MCF 10A (cell line): ENCODE results near the gene NACC2. TPM values are rescaled to one million over a fixed set of nuclear protein-coding genes. Genes with fewer than 3 reads are reported as not detected.

Experiments used
- BruUV-seq: library from RNA; stranded (reverse); fragments of 400-500 nt; replicated peaks from 2 replicates; lab custom pipeline; 2021; lab: Mats Ljungman, UMichigan
- CTCF ChIA-PET: fragments of 300-600 bp; sonication (Branson Sonifier 250); formaldehyde crosslinking; extraction: SDS; loops from one replicate; lab custom pipeline; 2021; ENCODE audit warnings: antibody characterized with exemption, inconsistent platforms; lab: Yijun Ruan, JAX
- POLR2A ChIA-PET: fragments of 300-600, 350-650 bp; sonication (Branson Sonifier 250); formaldehyde crosslinking; extraction: SDS; loops from one replicate; lab custom pipeline; 2020; ENCODE audit warnings: antibody characterized with exemption, inconsistent platforms; lab: Yijun Ruan, JAX
- DNase-seq: peaks from one replicate; pipeline ENCODE4 v3.0.0-alpha.2; 2018; ENCODE audit not compliant: unreplicated experiment
- H3K27ac Mint-ChIP-seq: one replicate; pipeline ENCODE4 v1.8.0; 2022; ENCODE audit warnings: mild to moderate bottlenecking, low read depth, mixed read lengths; ENCODE audit not compliant: unreplicated experiment
- H3K27me3 Mint-ChIP-seq: one replicate; pipeline ENCODE4 v1.8.0; 2022; ENCODE audit warnings: mixed read lengths; ENCODE audit not compliant: insufficient read depth, unreplicated experiment
- H3K36me3 Mint-ChIP-seq: one replicate; pipeline ENCODE4 v1.8.0; 2022; ENCODE audit warnings: mild to moderate bottlenecking, moderate library complexity, mixed read lengths; ENCODE audit not compliant: insufficient read depth, unreplicated experiment
- H3K4me1 Mint-ChIP-seq: one replicate; pipeline ENCODE4 v1.8.0; 2022; ENCODE audit warnings: mixed read lengths; ENCODE audit not compliant: insufficient read depth, unreplicated experiment
- H3K4me3 Mint-ChIP-seq: one replicate; pipeline ENCODE4 v1.8.0; 2022; ENCODE audit warnings: mild to moderate bottlenecking, moderate library complexity, mixed read lengths; ENCODE audit not compliant: unreplicated experiment
- H3K9me3 Mint-ChIP-seq: one replicate; pipeline ENCODE4 v1.8.0; 2022; ENCODE audit warnings: mixed read lengths; ENCODE audit not compliant: unreplicated experiment
- CTCF ChIP-seq: fragments of 200-600 bp; IDR thresholded peaks from one replicate; pipeline ENCODE4 v1.8.0; 2022; ENCODE audit warnings: antibody characterized with exemption, mild to moderate bottlenecking; ENCODE audit not compliant: unreplicated experiment
- intact Hi-C: fragments of 100-400 bp; cut with micrococcal nuclease; formaldehyde crosslinking; loops from 2 replicates; pipeline ENCODE4 v1.14.1; 2022
- total RNA-seq: library from RNA; stranded (reverse); gene quantifications from 2 replicates; pipeline ENCODE4 v1.2.3, GENCODE V29; 2022

The NACC2 gene
- total RNA-seq, 1 experiment from 2014 or later, result 16.5 TPM

GRCh38 chr9:136023410-136024225, 71.5 kb downstream of the NACC2 start:
- intact Hi-C loops, result no loop called here
- no peak overlapping the region for H3K4me3 Mint-ChIP-seq

DNA sequence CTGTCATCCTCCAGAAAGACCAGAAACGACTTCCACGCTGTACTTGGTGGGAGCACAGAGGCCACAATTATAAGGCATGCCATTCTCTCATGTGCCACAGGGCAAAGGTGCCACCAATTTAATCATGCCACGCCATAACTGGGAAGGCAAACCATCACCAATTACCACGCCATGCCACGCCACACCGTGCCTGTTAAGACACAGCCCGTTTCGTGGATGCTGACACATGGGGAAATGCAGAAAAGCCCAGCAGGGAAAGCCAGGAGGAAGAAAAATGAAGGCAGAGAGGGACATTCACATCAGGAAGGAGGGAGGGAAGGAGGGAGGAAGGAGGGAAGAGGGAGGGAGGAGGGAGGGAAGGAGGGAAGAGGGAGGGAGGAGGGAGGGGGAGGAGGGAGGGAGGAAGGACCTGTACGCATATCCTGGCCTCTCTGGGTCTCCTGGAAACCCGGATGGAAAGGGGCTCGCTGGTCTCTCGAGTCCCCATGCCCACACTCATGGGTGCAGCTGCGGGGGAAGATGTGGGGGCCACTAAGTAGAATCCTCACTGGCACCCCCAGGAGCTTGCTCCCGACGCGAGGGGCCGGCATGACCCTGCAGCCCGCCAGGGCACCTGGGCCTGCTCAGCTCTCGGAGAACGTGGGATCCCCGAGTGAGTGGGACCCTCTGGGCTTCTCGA, 72.2 kb downstream of the NACC2 start:
- H3K4me3 Mint-ChIP-seq, result no peak overlapping the region
- no peak overlapping the region for H3K27ac Mint-ChIP-seq
- POLR2A ChIA-PET, result no interaction called here
- no peak for TF ChIP-seq CTCF
- H3K36me3 Mint-ChIP-seq, result peaks cover 11% of the 10 kb centered on the region
- no peaks in the 10 kb centered on the region for H3K4me1 Mint-ChIP-seq
- no TSS peak for BruUV-seq
- DNase-seq, result no peak
- intact Hi-C loops, result no loop called here
- H3K9me3 Mint-ChIP-seq, result no peaks in the 10 kb centered on the region
- CTCF ChIA-PET, result interaction anchor here (0.8 kb wide), 1 partner anchor 98 kb away, joined by 3 read pairs; no protein-coding TSS in a partner anchor
- H3K27me3 Mint-ChIP-seq, result no peaks in the 10 kb centered on the region

More at GRCh38 chr9:136023410-136024225, 71.5 kb downstream of the NACC2 start:
- Mint-ChIP-seq H3K27ac (no peak overlapping the region), H3K36me3 (peaks cover 16% of the 10 kb centered on the region), H3K27me3 (no peaks in the 10 kb centered on the region), H3K4me1 (no peaks in the 10 kb centered on the region), H3K9me3 (no peaks in the 10 kb centered on the region)
- ChIA-PET CTCF (interaction anchor here (0.8 kb wide), 2 partner anchors 24 to 98 kb away, joined by 3 read pairs; no protein-coding TSS in a partner anchor), POLR2A (interaction anchor here (0.6 to 0.7 kb wide), 2 partner anchors 23 to 77 kb away, joined by 3 to 4 read pairs; no protein-coding TSS in a partner anchor)
- TF ChIP-seq CTCF, result no peak
- no TSS peak for BruUV-seq
- DNase-seq, result no peak

DNA sequence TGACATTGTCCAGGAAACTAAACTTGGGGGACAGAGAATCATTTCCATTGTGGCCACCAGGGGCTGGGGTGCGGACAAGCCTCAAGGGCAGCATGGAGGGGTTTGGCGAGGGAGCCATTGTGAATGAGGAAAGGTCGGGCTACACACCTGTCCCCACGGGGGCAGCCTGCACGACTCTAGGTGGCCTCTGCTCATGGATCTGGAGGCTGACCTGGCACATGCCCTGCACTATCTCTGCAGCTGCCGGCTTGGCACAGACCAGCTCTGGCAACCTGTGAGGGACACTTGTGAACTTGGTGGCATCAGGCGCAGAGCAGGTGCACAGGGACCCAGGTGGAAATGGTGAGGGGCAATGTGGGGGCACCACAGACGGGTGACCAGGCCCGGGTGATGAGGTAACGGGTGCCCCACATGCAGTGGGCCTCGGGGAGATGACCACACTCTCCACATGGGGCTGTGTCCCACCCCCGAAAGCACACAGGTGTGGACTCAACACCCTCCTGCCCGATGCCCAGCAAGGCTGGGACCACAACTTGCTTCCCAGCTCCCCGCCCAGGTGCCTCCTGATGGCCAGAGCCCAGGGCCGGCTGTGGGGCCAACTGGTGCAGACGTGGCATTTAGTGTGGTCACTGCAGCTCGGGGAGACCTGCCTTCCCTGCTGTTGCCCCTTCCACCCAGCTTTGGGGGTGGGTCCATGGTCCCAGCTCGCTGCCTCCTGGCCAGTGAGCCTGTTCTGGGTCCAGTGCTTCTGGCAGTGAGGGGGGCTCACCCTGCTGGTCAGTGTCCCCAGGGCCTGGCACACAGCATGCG, 73.0 kb downstream of the NACC2 start:
- no peak overlapping the region for H3K27ac Mint-ChIP-seq
- POLR2A ChIA-PET, result no interaction called here
- CTCF ChIA-PET, result no interaction called here
- no peaks in the 10 kb centered on the region for H3K9me3 Mint-ChIP-seq
- DNase-seq, result no peak
- H3K27me3 Mint-ChIP-seq, result no peaks in the 10 kb centered on the region
- no TSS peak for BruUV-seq
- H3K4me1 Mint-ChIP-seq, result no peaks in the 10 kb centered on the region
- no peak for TF ChIP-seq CTCF
- intact Hi-C loops, result no loop called here
- H3K4me3 Mint-ChIP-seq, result no peak overlapping the region
- peaks cover 11% of the 10 kb centered on the region for H3K36me3 Mint-ChIP-seq
